Naive thymus-derived CD8-positive, alpha-beta T cell (primary cell): ENCODE data around the gene KIAA0825. TPM values are rescaled to one million over a fixed set of nuclear protein-coding genes. Genes with fewer than 3 reads are reported as not detected.

Experiments
- ATAC-seq, 2 donors: fragments of 150-1000 bp; cut with Tn5 transposase in 1 of 2; sonication (Bioruptor Pico), chemical (Tn5 transposase) in 1 of 2; 1 replicate in 1 of 2; 2 replicates in 1 of 2; pipeline ENCODE4 v1.10.0; 2021; ENCODE audit warnings: mild to moderate bottlenecking in 2 of 2, moderate library complexity in 2 of 2
- POLR2A ChIA-PET: fragments of 350-600 bp; sonication (Branson Sonifier 250); formaldehyde crosslinking; loops from one replicate; lab custom pipeline; 2021; ENCODE audit warnings: antibody characterized with exemption; lab: Charles Lee
- DNase-seq, 10 donors: peaks; one replicate each; pipeline versions ENCODE4 v3.0.0 to v3.0.0-alpha.2; 2020 to 2022
- H3K27ac Mint-ChIP-seq, 10 donors: one replicate each; pipeline ENCODE4 v1.8.0; 2020 to 2022; ENCODE audit warnings: mild to moderate bottlenecking in 10 of 10, mixed read lengths in 10 of 10, moderate library complexity in 4 of 10, inconsistent platforms in 1 of 10
- H3K27me3 Mint-ChIP-seq, 5 donors: one replicate each; pipeline ENCODE4 v1.8.0; 2021 to 2022; ENCODE audit warnings: mixed read lengths in 5 of 5
- H3K36me3 Mint-ChIP-seq, 3 donors: one replicate each; pipeline ENCODE4 v1.8.0; 2020 to 2022; ENCODE audit warnings: mixed read lengths in 3 of 3, mild to moderate bottlenecking in 2 of 3, inconsistent platforms in 1 of 3
- H3K4me1 Mint-ChIP-seq, 4 donors: one replicate each; pipeline ENCODE4 v1.8.0; 2021 to 2022; ENCODE audit warnings: mixed read lengths in 4 of 4
- H3K4me3 Mint-ChIP-seq, 10 donors: one replicate each; pipeline ENCODE4 v1.8.0; 2020 to 2022; ENCODE audit warnings: mild to moderate bottlenecking in 10 of 10, mixed read lengths in 10 of 10, moderate library complexity in 6 of 10, inconsistent platforms in 1 of 10
- H3K9me3 Mint-ChIP-seq, 9 donors: one replicate each; pipeline ENCODE4 v1.8.0; 2020 to 2022; ENCODE audit warnings: mixed read lengths in 9 of 9, mild to moderate bottlenecking in 3 of 9, inconsistent platforms in 1 of 9, moderate library complexity in 1 of 9
- polyA plus RNA-seq, 3 donors: library from polyadenylated mRNA; unstranded; fragments of 300-500 nt; fragmentation: Illumina TruSeq; gene quantifications; one replicate each; pipeline ENCODE4 v1.2.3, GENCODE V29; 2021
- total RNA-seq, 8 experiments: library from RNA in 2 of 8; stranded (reverse) in 2 of 8; gene quantifications; one replicate each; pipeline ENCODE4 v1.2.3 and lab custom pipeline; 2021 to 2026

The KIAA0825 gene
- total and polyA plus RNA-seq, 5 experiments from 2014 or later = 0.74 to 1.6 (median 1.1) TPM

- H3K4me1 Mint-ChIP-seq = no peaks in the 10 kb centered on the region
- H3K4me3 Mint-ChIP-seq = no peak overlapping the region
- H3K9me3 Mint-ChIP-seq = no peaks in the 10 kb centered on the region
- POLR2A ChIA-PET = no interaction called here
- ATAC-seq = no peak
- H3K36me3 Mint-ChIP-seq = peaks cover 5 to 19% (median 6%) of the 10 kb centered on the region in 3 donors
- H3K27ac Mint-ChIP-seq = no peak overlapping the region
- no peaks in the 10 kb centered on the region for H3K27me3 Mint-ChIP-seq
- no peak for DNase-seq
Observed at GRCh38 chr5:94473936-94474335, 144.5 kb downstream of the KIAA0825 start.

GRCh38 chr5:94471521-94471920 lies 146.9 kb downstream of the KIAA0825 start:
- POLR2A ChIA-PET = no interaction called here
- Mint-ChIP-seq H3K36me3 (peaks cover 3 to 15% (median 6%) of the 10 kb centered on the region in 3 donors), H3K9me3 (no peaks in the 10 kb centered on the region), H3K4me3 (no peak overlapping the region), H3K27ac (no peak overlapping the region), H3K27me3 (no peaks in the 10 kb centered on the region), H3K4me1 (no peaks in the 10 kb centered on the region)
- DNase-seq (no peak), ATAC-seq (no peak)

- ATAC-seq = no peak
- H3K27me3 Mint-ChIP-seq = no peaks in the 10 kb centered on the region
- H3K27ac Mint-ChIP-seq = no peak overlapping the region
- no peaks in the 10 kb centered on the region for H3K4me1 Mint-ChIP-seq
- no peaks in the 10 kb centered on the region for H3K9me3 Mint-ChIP-seq
- POLR2A ChIA-PET = no interaction called here
- no peak for DNase-seq
- H3K4me3 Mint-ChIP-seq = no peak overlapping the region
- peaks cover 0 to 10% (median 6%) of the 10 kb centered on the region in 3 donors for H3K36me3 Mint-ChIP-seq
Observed at GRCh38 chr5:94470802-94471201, 147.6 kb downstream of the KIAA0825 start.

GRCh38 chr5:94469894-94470329 lies 148.5 kb downstream of the KIAA0825 start:
- Mint-ChIP-seq H3K4me3 (no peak overlapping the region), H3K4me1 (no peaks in the 10 kb centered on the region), H3K27ac (no peak overlapping the region), H3K9me3 (no peaks in the 10 kb centered on the region), H3K36me3 (peaks cover 0 to 10% (median 6%) of the 10 kb centered on the region in 3 donors), H3K27me3 (no peaks in the 10 kb centered on the region)
- no peak for ATAC-seq
- POLR2A ChIA-PET = no interaction called here
- DNase-seq = no peak

GRCh38 chr5:94467954-94468930 lies 150.2 kb downstream of the KIAA0825 start:
- ATAC-seq = no peak
- Mint-ChIP-seq H3K36me3 (peaks cover 0 to 9% (median 6%) of the 10 kb centered on the region in 3 donors), H3K27me3 (no peaks in the 10 kb centered on the region), H3K9me3 (no peaks in the 10 kb centered on the region), H3K4me1 (no peaks in the 10 kb centered on the region), H3K4me3 (no peak overlapping the region), H3K27ac (no peak overlapping the region)
- DNase-seq = no peak
- POLR2A ChIA-PET = no interaction called here

GRCh38 chr5:94467346-94467953 lies 151.0 kb downstream of the KIAA0825 start:
- Mint-ChIP-seq H3K27me3 (no peaks in the 10 kb centered on the region), H3K27ac (no peak overlapping the region)

GRCh38 chr5:94463739-94464138 lies 154.7 kb downstream of the KIAA0825 start:
- Mint-ChIP-seq H3K36me3 (peaks cover 0 to 2% (median 0%) of the 10 kb centered on the region in 3 donors), H3K4me1 (no peaks in the 10 kb centered on the region), H3K4me3 (no peak overlapping the region), H3K27ac (no peak overlapping the region), H3K27me3 (no peaks in the 10 kb centered on the region), H3K9me3 (no peaks in the 10 kb centered on the region)
- ATAC-seq = no peak
- no peak for DNase-seq
- POLR2A ChIA-PET = no interaction called here

More at GRCh38 chr5:94467346-94467953, 151.0 kb downstream of the KIAA0825 start:
- Mint-ChIP-seq H3K9me3 (no peaks in the 10 kb centered on the region), H3K4me3 (no peak overlapping the region), H3K36me3 (peaks cover 0 to 6% (median 4%) of the 10 kb centered on the region in 3 donors), H3K4me1 (no peaks in the 10 kb centered on the region)
- POLR2A ChIA-PET = no interaction called here
- DNase-seq (no peak), ATAC-seq (no peak)

GRCh38 chr5:94461131-94461530 lies 157.3 kb downstream of the KIAA0825 start:
- ATAC-seq = no peak
- peaks cover 0 to 2% (median 0%) of the 10 kb centered on the region in 3 donors for H3K36me3 Mint-ChIP-seq
- H3K4me1 Mint-ChIP-seq = no peaks in the 10 kb centered on the region
- H3K9me3 Mint-ChIP-seq = no peaks in the 10 kb centered on the region
- POLR2A ChIA-PET = no interaction called here
- H3K4me3 Mint-ChIP-seq = no peak overlapping the region
- no peaks in the 10 kb centered on the region for H3K27me3 Mint-ChIP-seq
- H3K27ac Mint-ChIP-seq = no peak overlapping the region
- no peak for DNase-seq

GRCh38 chr5:94459915-94460314 lies 158.5 kb downstream of the KIAA0825 start:
- no peak overlapping the region for H3K4me3 Mint-ChIP-seq
- no peaks in the 10 kb centered on the region for H3K4me1 Mint-ChIP-seq
- H3K27ac Mint-ChIP-seq = no peak overlapping the region
- H3K36me3 Mint-ChIP-seq = peaks cover 0 to 2% (median 0%) of the 10 kb centered on the region in 3 donors
- H3K9me3 Mint-ChIP-seq = no peaks in the 10 kb centered on the region
- DNase-seq = no peak
- ATAC-seq = no peak
- H3K27me3 Mint-ChIP-seq = no peaks in the 10 kb centered on the region
- POLR2A ChIA-PET = no interaction called here

- POLR2A ChIA-PET = no interaction called here
- Mint-ChIP-seq H3K27me3 (no peaks in the 10 kb centered on the region), H3K36me3 (peaks cover 0 to 2% (median 0%) of the 10 kb centered on the region in 3 donors), H3K4me3 (no peak overlapping the region), H3K27ac (no peak overlapping the region), H3K9me3 (no peaks in the 10 kb centered on the region), H3K4me1 (no peaks in the 10 kb centered on the region)
- DNase-seq (no peak), ATAC-seq (no peak)
Observed at GRCh38 chr5:94457788-94458187, 160.6 kb downstream of the KIAA0825 start.

GRCh38 chr5:94445726-94446125 lies 172.7 kb downstream of the KIAA0825 start:
- no peak overlapping the region for H3K27ac Mint-ChIP-seq
- no peak overlapping the region for H3K4me3 Mint-ChIP-seq
- H3K9me3 Mint-ChIP-seq = no peaks in the 10 kb centered on the region
- H3K4me1 Mint-ChIP-seq = no peaks in the 10 kb centered on the region
- peaks cover 0 to 9% (median 0%) of the 10 kb centered on the region in 3 donors for H3K36me3 Mint-ChIP-seq
- no peak for DNase-seq
- no peaks in the 10 kb centered on the region for H3K27me3 Mint-ChIP-seq
- no peak for ATAC-seq
- POLR2A ChIA-PET = no interaction called here

GRCh38 chr5:94442991-94443390 lies 175.4 kb downstream of the KIAA0825 start:
- no peak for ATAC-seq
- Mint-ChIP-seq H3K4me1 (no peaks in the 10 kb centered on the region), H3K27me3 (no peaks in the 10 kb centered on the region), H3K9me3 (no peaks in the 10 kb centered on the region), H3K4me3 (no peak overlapping the region), H3K27ac (no peak overlapping the region), H3K36me3 (peaks cover 0 to 11% (median 6%) of the 10 kb centered on the region in 3 donors)
- no peak for DNase-seq
- POLR2A ChIA-PET = no interaction called here

- POLR2A ChIA-PET = no interaction called here
- peaks cover 0 to 11% (median 6%) of the 10 kb centered on the region in 3 donors for H3K36me3 Mint-ChIP-seq
- H3K4me1 Mint-ChIP-seq = no peaks in the 10 kb centered on the region
- no peaks in the 10 kb centered on the region for H3K27me3 Mint-ChIP-seq
- ATAC-seq = no peak
- H3K27ac Mint-ChIP-seq = no peak overlapping the region
- DNase-seq = no peak
- H3K4me3 Mint-ChIP-seq = no peak overlapping the region
- H3K9me3 Mint-ChIP-seq = no peaks in the 10 kb centered on the region
Observed at GRCh38 chr5:94442076-94442475, 176.3 kb downstream of the KIAA0825 start.
